Retinal pigment epithelial cell (primary cell): ENCODE measurements around the gene NACC2.
"Not testable (repeated sequence)": the region's sequence is repeated elsewhere in the genome, so short reads cannot be mapped to it uniquely, and the experiment has no call there.

ENCODE experiments used
- DNase-seq: peaks from one replicate; pipeline ENCODE4 v3.0.0-alpha.2; 2010; ENCODE audit warnings: low read depth
- H3K4me3 ChIP-seq: 2 replicates; pipeline ENCODE4 v1.5.1; 2011; ENCODE audit warnings: mild to moderate bottlenecking, low read length, control low read depth, moderate library complexity
- CTCF ChIP-seq: conservative IDR thresholded peaks from 2 replicates; pipeline ENCODE4 v1.5.1; 2011; ENCODE audit warnings: low read depth, low read length, control low read depth, inconsistent platforms

The NACC2 gene

GRCh38 chr9:135969064-135969683, 125.9 kb downstream of the NACC2 start:
- no peak for DNase-seq
- no peak overlapping the region for H3K4me3 ChIP-seq
- no peak for TF ChIP-seq CTCF

- no peak for TF ChIP-seq CTCF
- H3K4me3 ChIP-seq = no peak overlapping the region
- no peak for DNase-seq
Observed at GRCh38 chr9:135968601-135969000, 126.5 kb downstream of the NACC2 start.

- TF ChIP-seq CTCF = no peak
- no peak overlapping the region for H3K4me3 ChIP-seq
- no peak for DNase-seq
Observed at GRCh38 chr9:135968083-135968476, 127.0 kb downstream of the NACC2 start.

- DNase-seq, H3K4me3 ChIP-seq: not testable (repeated sequence)
Observed at GRCh38 chr9:135966916-135967260, 128.2 kb downstream of the NACC2 start.

GRCh38 chr9:135965124-135965756, 129.8 kb downstream of the NACC2 start:
- H3K4me3 ChIP-seq = no peak overlapping the region
- TF ChIP-seq CTCF = no peak
- no peak for DNase-seq

- DNase-seq = no peak
- H3K4me3 ChIP-seq = no peak overlapping the region
- no peak for TF ChIP-seq CTCF
Observed at GRCh38 chr9:135963938-135964337, 131.2 kb downstream of the NACC2 start.

GRCh38 chr9:135963338-135963737, 131.8 kb downstream of the NACC2 start:
- no peak for DNase-seq
- no peak for TF ChIP-seq CTCF
- no peak overlapping the region for H3K4me3 ChIP-seq
